ENCODE results near the gene ATP9A. TPM values are rescaled to one million over a fixed set of nuclear protein-coding genes. Genes with fewer than 3 reads are reported as not detected.
A peak's percentile ranks its signal among the peaks of the same experiment; 100 is the strongest.
"Not testable (repeated sequence)": the region's sequence is repeated elsewhere in the genome, so short reads cannot be mapped to it uniquely, and the experiment has no call there.

The ATP9A gene, protein sequence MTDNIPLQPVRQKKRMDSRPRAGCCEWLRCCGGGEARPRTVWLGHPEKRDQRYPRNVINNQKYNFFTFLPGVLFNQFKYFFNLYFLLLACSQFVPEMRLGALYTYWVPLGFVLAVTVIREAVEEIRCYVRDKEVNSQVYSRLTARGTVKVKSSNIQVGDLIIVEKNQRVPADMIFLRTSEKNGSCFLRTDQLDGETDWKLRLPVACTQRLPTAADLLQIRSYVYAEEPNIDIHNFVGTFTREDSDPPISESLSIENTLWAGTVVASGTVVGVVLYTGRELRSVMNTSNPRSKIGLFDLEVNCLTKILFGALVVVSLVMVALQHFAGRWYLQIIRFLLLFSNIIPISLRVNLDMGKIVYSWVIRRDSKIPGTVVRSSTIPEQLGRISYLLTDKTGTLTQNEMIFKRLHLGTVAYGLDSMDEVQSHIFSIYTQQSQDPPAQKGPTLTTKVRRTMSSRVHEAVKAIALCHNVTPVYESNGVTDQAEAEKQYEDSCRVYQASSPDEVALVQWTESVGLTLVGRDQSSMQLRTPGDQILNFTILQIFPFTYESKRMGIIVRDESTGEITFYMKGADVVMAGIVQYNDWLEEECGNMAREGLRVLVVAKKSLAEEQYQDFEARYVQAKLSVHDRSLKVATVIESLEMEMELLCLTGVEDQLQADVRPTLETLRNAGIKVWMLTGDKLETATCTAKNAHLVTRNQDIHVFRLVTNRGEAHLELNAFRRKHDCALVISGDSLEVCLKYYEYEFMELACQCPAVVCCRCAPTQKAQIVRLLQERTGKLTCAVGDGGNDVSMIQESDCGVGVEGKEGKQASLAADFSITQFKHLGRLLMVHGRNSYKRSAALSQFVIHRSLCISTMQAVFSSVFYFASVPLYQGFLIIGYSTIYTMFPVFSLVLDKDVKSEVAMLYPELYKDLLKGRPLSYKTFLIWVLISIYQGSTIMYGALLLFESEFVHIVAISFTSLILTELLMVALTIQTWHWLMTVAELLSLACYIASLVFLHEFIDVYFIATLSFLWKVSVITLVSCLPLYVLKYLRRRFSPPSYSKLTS
- total RNA-seq (10 to 100 TPM; 49.0 to 59.8 TPM), polyA plus RNA-seq (10 to 100 TPM; 10.6 to 17.4 TPM)
- long read RNA-seq, donor 1, partial matches to known transcripts, result 2 of 22 reads
- long read RNA-seq, donor 1, other reads (novel, unspliced or antisense), result 20 of 22 reads
- long read RNA-seq, donor 2, full-length matches to known transcripts, result 1 of 19 reads
- long read RNA-seq, donor 2, partial matches to known transcripts, result 8 of 19 reads
- long read RNA-seq, donor 2, other reads (novel, unspliced or antisense), result 10 of 19 reads

DNA sequence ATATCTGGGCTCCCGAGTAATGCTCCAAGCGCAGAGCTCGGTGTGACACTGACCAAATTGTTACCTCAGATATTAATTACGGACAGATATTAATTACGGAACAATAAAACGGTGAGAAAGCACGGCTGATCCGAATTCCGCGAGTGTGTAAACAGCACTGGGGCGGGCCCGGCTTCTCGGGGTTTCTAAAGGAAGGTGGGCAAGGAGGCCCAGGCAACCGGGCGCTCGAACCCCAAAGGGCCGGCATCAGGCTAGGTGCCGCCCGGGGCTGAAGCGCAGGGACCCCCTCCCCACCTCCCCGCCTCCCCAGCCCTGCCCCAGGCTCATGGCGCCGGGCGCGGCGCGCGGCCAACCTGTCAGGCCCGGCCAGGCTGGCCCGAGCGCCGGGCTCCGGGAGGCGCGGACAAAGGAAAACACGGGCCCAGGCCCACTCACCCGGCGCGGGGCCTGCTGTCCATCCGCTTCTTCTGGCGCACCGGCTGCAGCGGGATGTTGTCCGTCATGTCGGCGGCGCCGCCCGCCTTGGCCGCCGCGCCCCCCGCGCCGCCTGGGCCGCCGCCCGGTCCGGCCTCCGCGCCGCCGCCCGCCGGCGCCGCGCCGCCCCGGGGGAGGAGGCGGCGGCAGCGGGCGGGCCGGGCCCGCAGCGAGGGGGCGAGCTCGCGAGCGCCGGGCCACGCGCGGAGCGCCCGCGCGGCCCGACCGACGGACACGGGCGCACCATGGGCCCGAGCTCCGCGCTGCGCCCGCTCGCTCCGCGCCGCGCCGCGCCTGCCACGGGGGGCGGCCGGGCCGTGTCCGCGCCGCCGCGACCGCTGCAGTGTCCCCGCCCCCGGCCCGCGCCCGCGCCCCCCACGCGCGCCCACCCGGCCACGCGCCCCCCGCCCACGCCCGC lies at the start of gene ATP9A:
Gene ATP9A, minus strand, starts transcription at position 524 of the 892 bp plus-strand sequence. Its CDS starts 21 bp downstream, at position 503.
- 0% methylated on average over 46 to 131 of the region's 131 CpGs for whole genome bisulfite sequencing, 2 donors
- H3K4me1 ChIP-seq (ENCODE audit: control insufficient read depth in 1 of 2, insufficient read depth in 2 of 2, low read length in 2 of 2), result no peaks in the 10 kb centered on the region
- no peaks in the 10 kb centered on the region for H3K9me3 ChIP-seq (ENCODE audit: control insufficient read depth, low read length)
- intact Hi-C loops (cut with DNase I), result loop anchor here in 1 of 2 donors (10.0 kb wide), 3 partner anchors 63 to 217 kb away; no protein-coding TSS in a partner anchor
- no peaks in the 10 kb centered on the region for H3K36me3 ChIP-seq (ENCODE audit: control insufficient read depth in 1 of 2, insufficient read depth in 2 of 2, low read length in 1 of 2)
- peak within 1 kb of the TSS; percentile 57 to 84 for H3K4me3 ChIP-seq (ENCODE audit: low read length in 2 of 2)
- DNase-seq (peak in 1 of 2 donors; percentile 81), ATAC-seq (ENCODE audit: low FRiP score) (peak; percentile 75)
- H3K27ac ChIP-seq (ENCODE audit: low read depth in 1 of 2, low read length in 2 of 2), result no peak within 1 kb of the TSS
- H3K27me3 ChIP-seq (ENCODE audit: control insufficient read depth in 1 of 2, insufficient read depth in 2 of 2, low read length in 1 of 2), result no peaks in the 10 kb centered on the region

DNA sequence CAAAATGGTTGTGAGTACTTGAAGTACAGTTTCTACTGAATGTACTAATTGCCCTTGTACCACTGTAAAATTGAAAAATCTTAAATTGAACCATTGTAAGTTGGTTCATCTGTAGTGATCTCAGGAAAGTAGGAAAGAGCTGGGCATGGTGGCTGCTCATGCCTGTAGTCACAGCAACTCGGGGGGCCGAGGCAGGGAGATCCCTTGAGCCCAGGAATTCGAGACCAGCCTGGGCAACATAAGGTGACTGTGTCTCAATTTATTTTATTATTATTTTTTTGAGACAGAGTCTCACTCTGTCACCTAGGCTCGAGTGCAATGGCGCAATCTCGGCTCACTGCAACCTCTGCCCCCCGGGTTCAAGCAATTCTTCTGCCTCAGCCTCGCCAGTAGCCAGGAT lies 48.7 kb upstream of the ATP9A start:
- H3K4me3 ChIP-seq (ENCODE audit: low read length in 2 of 2); H3K9me3 ChIP-seq (ENCODE audit: control insufficient read depth, low read length); H3K27ac ChIP-seq (ENCODE audit: low read depth in 1 of 2, low read length in 2 of 2); H3K36me3 ChIP-seq (ENCODE audit: control insufficient read depth in 1 of 2, insufficient read depth in 2 of 2, low read length in 1 of 2); ATAC-seq (ENCODE audit: low FRiP score); H3K4me1 ChIP-seq (ENCODE audit: control insufficient read depth in 1 of 2, insufficient read depth in 2 of 2, low read length in 2 of 2); DNase-seq; intact Hi-C loops (cut with DNase I); H3K27me3 ChIP-seq (ENCODE audit: control insufficient read depth in 1 of 2, insufficient read depth in 2 of 2, low read length in 1 of 2): not testable (repeated sequence)
- WGBS, 2 donors, result 82 to 89% methylated on average over 8 of the region's 8 CpGs

DNA sequence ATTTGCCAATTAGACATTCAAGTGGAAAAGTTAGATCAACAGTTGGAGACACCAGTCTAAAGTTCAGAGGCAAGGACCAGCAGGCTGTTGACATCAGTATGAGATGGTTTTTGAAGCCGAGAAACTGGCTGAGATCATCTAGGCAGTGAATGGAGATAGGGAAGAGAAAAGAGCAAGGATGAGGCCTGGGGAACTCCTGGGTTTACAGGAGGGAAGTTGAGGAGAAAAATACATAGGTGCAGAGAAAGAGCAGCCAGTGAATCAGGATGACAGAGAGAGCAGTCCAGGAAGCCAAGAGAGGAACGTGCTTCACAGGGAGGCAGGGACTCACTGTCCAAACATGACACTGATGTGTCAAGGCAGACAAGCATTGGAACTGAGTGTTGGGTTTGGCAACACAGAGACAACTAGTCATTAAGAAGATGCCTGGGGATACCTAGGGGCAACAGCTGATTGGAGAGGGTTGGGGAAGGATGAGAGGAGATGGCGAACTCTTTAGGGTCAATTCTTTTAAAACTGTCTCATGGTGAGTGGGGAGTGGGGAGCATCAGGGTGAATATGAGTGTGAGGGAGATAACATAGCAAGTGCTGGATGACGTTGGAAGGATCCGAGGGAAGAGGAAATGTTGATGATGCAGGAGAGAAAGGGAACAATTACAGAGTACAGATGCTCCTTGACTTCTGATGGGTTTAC lies 47.3 kb upstream of the ATP9A start:
- ATAC-seq (ENCODE audit: low FRiP score) (no peak), DNase-seq (no peak)
- no peaks in the 10 kb centered on the region for H3K9me3 ChIP-seq (ENCODE audit: control insufficient read depth, low read length)
- WGBS, 2 donors, result 62 to 67% methylated on average over 5 of the region's 5 CpGs
- intact Hi-C loops (cut with DNase I), result no loop called here
- H3K27me3 ChIP-seq (ENCODE audit: control insufficient read depth in 1 of 2, insufficient read depth in 2 of 2, low read length in 1 of 2), result no peaks in the 10 kb centered on the region
- H3K4me3 ChIP-seq (ENCODE audit: low read length in 2 of 2), result no peak overlapping the region
- no peaks in the 10 kb centered on the region for H3K4me1 ChIP-seq (ENCODE audit: control insufficient read depth in 1 of 2, insufficient read depth in 2 of 2, low read length in 2 of 2)
- H3K27ac ChIP-seq (ENCODE audit: low read depth in 1 of 2, low read length in 2 of 2), result no peak overlapping the region
- no peaks in the 10 kb centered on the region for H3K36me3 ChIP-seq (ENCODE audit: control insufficient read depth in 1 of 2, insufficient read depth in 2 of 2, low read length in 1 of 2)

DNA sequence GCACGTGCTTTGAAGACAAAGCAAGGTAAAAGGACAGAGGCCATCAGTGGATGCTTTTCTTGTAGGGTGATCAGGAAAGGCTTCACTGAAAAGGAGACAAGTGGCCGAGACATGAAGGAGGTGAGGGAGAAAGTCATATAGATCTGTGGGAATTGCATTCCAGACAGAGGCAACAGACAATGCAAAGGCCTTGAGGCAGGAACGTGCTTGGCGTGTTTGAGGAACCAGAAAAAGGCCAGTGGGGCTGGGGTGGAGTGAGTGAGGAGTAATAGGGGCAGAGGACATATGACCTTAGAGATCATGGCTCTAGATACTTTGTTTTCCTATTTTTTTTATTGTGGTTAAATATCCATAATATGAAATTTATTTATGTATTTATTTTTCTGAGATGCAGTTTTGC lies 44.7 kb upstream of the ATP9A start:
- H3K27me3 ChIP-seq (ENCODE audit: control insufficient read depth in 1 of 2, insufficient read depth in 2 of 2, low read length in 1 of 2), result no peaks in the 10 kb centered on the region
- H3K27ac ChIP-seq (ENCODE audit: low read depth in 1 of 2, low read length in 2 of 2), result no peak overlapping the region
- ATAC-seq (ENCODE audit: low FRiP score) (no peak), DNase-seq (no peak)
- no peak overlapping the region for H3K4me3 ChIP-seq (ENCODE audit: low read length in 2 of 2)
- WGBS, 2 donors, result 92 to 93% methylated on average over 4 of the region's 4 CpGs
- H3K4me1 ChIP-seq (ENCODE audit: control insufficient read depth in 1 of 2, insufficient read depth in 2 of 2, low read length in 2 of 2), result no peaks in the 10 kb centered on the region
- no peaks in the 10 kb centered on the region for H3K9me3 ChIP-seq (ENCODE audit: control insufficient read depth, low read length)
- intact Hi-C loops (cut with DNase I), result no loop called here
- H3K36me3 ChIP-seq (ENCODE audit: control insufficient read depth in 1 of 2, insufficient read depth in 2 of 2, low read length in 1 of 2), result no peaks in the 10 kb centered on the region

DNA sequence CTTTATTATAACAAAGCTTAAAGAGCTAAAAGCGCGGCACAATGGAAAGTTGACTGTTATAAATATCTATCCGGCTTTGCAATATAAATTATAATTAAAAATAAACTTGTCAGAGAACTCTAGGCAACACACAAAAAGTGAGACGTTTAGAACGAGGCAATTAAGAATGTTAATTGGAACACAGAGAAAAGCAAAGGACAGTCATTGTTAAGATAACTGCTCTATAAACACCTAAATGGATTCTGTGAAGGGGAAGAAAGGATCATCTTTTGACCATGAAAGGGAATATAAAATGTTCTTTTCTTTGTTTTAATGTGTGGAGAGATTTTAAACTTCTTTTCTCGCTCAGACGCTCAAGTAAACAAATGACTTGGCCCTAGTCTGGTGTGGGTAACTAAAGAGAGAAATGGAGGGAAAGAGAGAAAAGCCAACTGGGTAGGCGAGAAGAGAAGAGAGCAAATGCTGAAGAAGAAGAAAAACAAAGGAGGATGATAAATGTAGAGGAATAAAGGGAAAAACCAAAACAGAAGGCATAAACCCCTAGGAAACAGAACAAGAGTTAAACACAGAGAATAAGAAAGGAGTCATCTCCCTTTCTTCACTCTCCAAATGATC lies 43.4 kb upstream of the ATP9A start:
- Histone ChIP-seq H3K27ac (ENCODE audit: low read depth in 1 of 2, low read length in 2 of 2) (no peak overlapping the region), H3K4me3 (ENCODE audit: low read length in 2 of 2) (no peak overlapping the region), H3K27me3 (ENCODE audit: control insufficient read depth in 1 of 2, insufficient read depth in 2 of 2, low read length in 1 of 2) (no peaks in the 10 kb centered on the region), H3K9me3 (ENCODE audit: control insufficient read depth, low read length) (no peaks in the 10 kb centered on the region), H3K4me1 (ENCODE audit: control insufficient read depth in 1 of 2, insufficient read depth in 2 of 2, low read length in 2 of 2) (no peaks in the 10 kb centered on the region), H3K36me3 (ENCODE audit: control insufficient read depth in 1 of 2, insufficient read depth in 2 of 2, low read length in 1 of 2) (no peaks in the 10 kb centered on the region)
- DNase-seq (no peak), ATAC-seq (ENCODE audit: low FRiP score) (no peak)
- intact Hi-C loops (cut with DNase I), result no loop called here
- 25 to 34% methylated on average over 8 of the region's 8 CpGs for WGBS, 2 donors

DNA sequence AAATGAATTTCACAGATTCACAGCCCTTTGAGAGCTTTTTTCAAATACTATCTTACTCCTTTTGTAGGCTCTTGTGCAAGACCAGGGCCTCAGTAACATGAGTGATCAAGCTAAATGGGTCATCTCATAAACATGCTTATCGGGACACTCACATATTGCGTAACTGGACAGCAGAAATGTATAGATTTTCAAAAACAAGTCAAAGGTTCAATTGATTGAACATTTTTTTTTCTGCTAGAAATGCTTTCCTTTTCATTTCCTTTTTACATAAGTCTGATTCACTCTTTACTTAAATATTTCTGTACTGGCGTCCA lies 42.8 kb upstream of the ATP9A start:
- 81 to 85% methylated on average over 3 of the region's 3 CpGs for WGBS, 2 donors

DNA sequence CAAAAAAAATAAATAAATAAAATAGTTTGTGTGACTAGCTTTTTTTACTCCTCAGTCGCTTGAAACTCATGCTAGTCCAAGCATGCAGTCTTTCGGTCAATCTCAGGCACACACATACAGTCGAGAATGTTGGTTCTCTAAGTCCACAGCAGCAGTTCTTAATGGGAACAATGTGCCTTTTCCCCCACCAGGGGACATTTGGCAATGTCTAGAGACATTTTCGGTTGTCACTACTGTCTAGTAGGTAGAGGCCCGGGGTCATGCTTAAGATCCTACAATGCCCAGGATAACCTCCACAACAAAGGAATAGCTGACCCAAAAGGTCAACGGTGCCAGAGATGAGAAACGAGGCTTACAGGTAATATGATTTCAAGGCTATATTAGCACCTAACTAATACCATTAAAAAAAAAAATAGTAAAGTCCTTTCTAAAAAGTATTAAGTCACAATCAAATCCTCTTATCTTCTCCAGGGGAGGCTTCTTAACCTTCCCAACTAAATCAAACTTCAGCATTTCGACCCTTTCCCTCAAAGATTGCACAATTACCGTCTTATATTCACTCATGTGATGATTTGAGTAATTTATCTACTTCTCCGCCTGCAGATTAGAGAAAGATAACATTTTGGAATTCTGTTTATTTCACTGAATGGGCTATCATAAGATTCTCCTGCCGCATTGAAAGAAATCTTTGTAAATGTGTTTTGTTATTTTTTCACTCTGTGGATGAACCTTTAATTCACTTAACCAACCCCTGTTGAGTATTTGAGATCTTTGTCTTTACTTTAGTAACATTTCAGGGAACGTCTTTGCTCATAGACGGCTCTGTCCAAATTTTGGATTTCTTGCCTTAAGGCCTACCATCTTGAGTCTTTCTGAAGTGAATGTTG lies 42.2 kb upstream of the ATP9A start:
- 93 to 94% methylated on average over 13 of the region's 13 CpGs for WGBS, 2 donors
- intact Hi-C loops (cut with DNase I), result no loop called here
- ATAC-seq (ENCODE audit: low FRiP score) (no peak), DNase-seq (no peak)
- Histone ChIP-seq H3K4me3 (ENCODE audit: low read length in 2 of 2) (no peak overlapping the region), H3K4me1 (ENCODE audit: control insufficient read depth in 1 of 2, insufficient read depth in 2 of 2, low read length in 2 of 2) (no peaks in the 10 kb centered on the region), H3K36me3 (ENCODE audit: control insufficient read depth in 1 of 2, insufficient read depth in 2 of 2, low read length in 1 of 2) (no peaks in the 10 kb centered on the region), H3K9me3 (ENCODE audit: control insufficient read depth, low read length) (no peaks in the 10 kb centered on the region), H3K27ac (ENCODE audit: low read depth in 1 of 2, low read length in 2 of 2) (no peak overlapping the region), H3K27me3 (ENCODE audit: control insufficient read depth in 1 of 2, insufficient read depth in 2 of 2, low read length in 1 of 2) (no peaks in the 10 kb centered on the region)

More for the DNA sequence above, 42.8 kb upstream of the ATP9A start:
- Histone ChIP-seq H3K4me1 (ENCODE audit: control insufficient read depth in 1 of 2, insufficient read depth in 2 of 2, low read length in 2 of 2) (no peaks in the 10 kb centered on the region), H3K27ac (ENCODE audit: low read depth in 1 of 2, low read length in 2 of 2) (no peak overlapping the region), H3K4me3 (ENCODE audit: low read length in 2 of 2) (no peak overlapping the region), H3K9me3 (ENCODE audit: control insufficient read depth, low read length) (no peaks in the 10 kb centered on the region), H3K36me3 (ENCODE audit: control insufficient read depth in 1 of 2, insufficient read depth in 2 of 2, low read length in 1 of 2) (no peaks in the 10 kb centered on the region), H3K27me3 (ENCODE audit: control insufficient read depth in 1 of 2, insufficient read depth in 2 of 2, low read length in 1 of 2) (no peaks in the 10 kb centered on the region)
- intact Hi-C loops (cut with DNase I), result no loop called here
- DNase-seq (no peak), ATAC-seq (ENCODE audit: low FRiP score) (no peak)

All from aorta (tissue), 5 donors.